IMR-90 (cell line): ENCODE data around the gene PLA2G4F. TPM values are rescaled to one million over a fixed set of nuclear protein-coding genes. Genes with fewer than 3 reads are reported as not detected.
A peak's percentile ranks its signal among the peaks of the same experiment; 100 is the strongest.

Experiments used
- ATAC-seq: fragments of 200-7000 bp; cut with Tn5 transposase; 2 replicates; pipeline ENCODE4 v1.9.1; 2020; ENCODE audit warnings: low read depth, mild to moderate bottlenecking, moderate library complexity
- BruUV-seq: library from RNA; stranded (reverse); fragments of 400-500 nt; replicated peaks from 2 replicates; lab custom pipeline; 2021; lab: Mats Ljungman, UMichigan
- CTCF ChIA-PET: fragments of 300-600 bp; formaldehyde crosslinking; extraction: SDS; loops from one replicate; lab custom pipeline; 2021; ENCODE audit warnings: antibody characterized with exemption; lab: Yijun Ruan, JAX
- POLR2A ChIA-PET: fragments of 300-600 bp; sonication (Branson Sonifier 250); formaldehyde crosslinking; loops from one replicate; lab custom pipeline; 2022; ENCODE audit warnings: antibody characterized with exemption; ENCODE audit not compliant: unreplicated experiment; lab: Charles Lee
- DNase-seq: peaks from one replicate; pipeline ENCODE4 v3.0.0; 2013
- H2AFZ ChIP-seq: replicated peaks from 2 replicates; pipeline ENCODE3; 2013; ENCODE audit warnings: low read length, mild to moderate bottlenecking; ENCODE audit not compliant: poor library complexity
- H2AK5ac ChIP-seq: 2 replicates; pipeline ENCODE4 v1.6.1; 2013; ENCODE audit warnings: low read depth, low read length, inconsistent platforms
- H2AK9ac ChIP-seq: replicated peaks from 2 replicates; pipeline ENCODE3; 2013; ENCODE audit warnings: mild to moderate bottlenecking, low read depth, low read length, moderate library complexity; ENCODE audit not compliant: poor library complexity
- H2BK120ac ChIP-seq: 2 replicates; pipeline ENCODE4 v1.6.1; 2013; ENCODE audit warnings: low read depth, low read length, inconsistent platforms
- H2BK15ac ChIP-seq: 3 replicates; pipeline ENCODE4 v1.6.1; 2013; ENCODE audit warnings: low read depth, low read length, inconsistent platforms
- H2BK20ac ChIP-seq: 2 replicates; pipeline ENCODE4 v1.6.1; 2013; ENCODE audit warnings: low read depth, mild to moderate bottlenecking, inconsistent platforms, low read length, moderate library complexity
- H2BK5ac ChIP-seq: 2 replicates; pipeline ENCODE4 v1.6.1; 2013; ENCODE audit warnings: mild to moderate bottlenecking, low read depth, low read length, inconsistent platforms; ENCODE audit not compliant: poor library complexity, severe bottlenecking
- H3K14ac ChIP-seq: replicated peaks from 2 replicates; pipeline ENCODE4 v1.6.1; 2013; ENCODE audit warnings: low read depth, low read length, inconsistent platforms
- H3K18ac ChIP-seq: 2 replicates; pipeline ENCODE4 v1.6.1; 2013; ENCODE audit warnings: low read depth, low read length, control low read depth
- H3K23ac ChIP-seq: 2 replicates; pipeline ENCODE4 v1.6.1; 2013; ENCODE audit warnings: low read depth, low read length, inconsistent platforms
- H3K27ac ChIP-seq: 2 replicates; pipeline ENCODE4 v1.5.1; 2013; ENCODE audit warnings: mild to moderate bottlenecking, control low read depth, low read length; ENCODE audit not compliant: insufficient read depth
- H3K27me3 ChIP-seq: 2 replicates; pipeline ENCODE4 v1.6.1; 2013; ENCODE audit warnings: low read length; ENCODE audit not compliant: control insufficient read depth, insufficient read depth
- H3K36me3 ChIP-seq: 2 replicates; pipeline ENCODE4 v1.6.1; 2013; ENCODE audit warnings: low read length, mixed read lengths; ENCODE audit not compliant: control insufficient read depth, insufficient read depth
- H3K4ac ChIP-seq: 2 replicates; pipeline ENCODE4 v1.6.1; 2013; ENCODE audit warnings: low read depth, low read length, inconsistent platforms
- H3K4me1 ChIP-seq: 2 replicates; pipeline ENCODE4 v1.6.1; 2013; ENCODE audit warnings: low read length, mixed read lengths; ENCODE audit not compliant: control insufficient read depth, insufficient read depth
- H3K4me2 ChIP-seq: 2 replicates; pipeline ENCODE4 v1.6.1; 2013; ENCODE audit warnings: low read depth, mild to moderate bottlenecking, control low read depth, low read length, moderate library complexity
- H3K4me3 ChIP-seq: 2 replicates; pipeline ENCODE4 v1.5.1; 2013; ENCODE audit warnings: low read depth, mild to moderate bottlenecking, control low read depth, low read length, moderate library complexity; ENCODE audit not compliant: insufficient read depth
- H3K56ac ChIP-seq: 2 replicates; pipeline ENCODE4 v1.6.1; 2013; ENCODE audit warnings: low read length, inconsistent platforms; ENCODE audit not compliant: insufficient read depth; ENCODE audit errors: extremely low read depth
- H3K79me1 ChIP-seq, 2 experiments: 2 replicates each; pipeline ENCODE4 v1.6.1; 2013; ENCODE audit warnings: low read length in 2 of 2, inconsistent platforms in 1 of 2, low read depth in 1 of 2
- H3K9ac ChIP-seq: 2 replicates; pipeline ENCODE4 v1.6.1; 2013; ENCODE audit warnings: low read depth, low read length, control low read depth
- H3K9me1 ChIP-seq: 2 replicates; pipeline ENCODE4 v1.6.1; 2013; ENCODE audit warnings: low read length, inconsistent platforms; ENCODE audit not compliant: insufficient read depth
- H3K9me3 ChIP-seq: 2 replicates; pipeline ENCODE4 v1.6.1; 2013; ENCODE audit warnings: low read length; ENCODE audit not compliant: control insufficient read depth, insufficient read depth
- H4K20me1 ChIP-seq: 2 replicates; pipeline ENCODE4 v1.6.1; 2013; ENCODE audit warnings: low read length, inconsistent platforms; ENCODE audit not compliant: insufficient read depth
- H4K5ac ChIP-seq: 2 replicates; pipeline ENCODE4 v1.6.1; 2013; ENCODE audit warnings: mild to moderate bottlenecking, low read depth, low read length, control low read depth
- H4K8ac ChIP-seq, 2 experiments: 2 replicates each; pipeline ENCODE4 v1.6.1; 2013; ENCODE audit warnings: low read depth in 2 of 2, low read length in 2 of 2, control low read depth in 1 of 2, inconsistent platforms in 1 of 2
- H4K91ac ChIP-seq: 2 replicates; pipeline ENCODE4 v1.6.1; 2013; ENCODE audit warnings: low read depth, low read length, inconsistent platforms; ENCODE audit not compliant: insufficient read depth
- BHLHE40 ChIP-seq: fragments of 150-350 bp; IDR thresholded peaks from 2 replicates; pipeline ENCODE4 v1.6.1; 2016; ENCODE audit warnings: mild to moderate bottlenecking, low read depth, low read length
- CHD1 ChIP-seq: IDR thresholded peaks from 2 replicates; pipeline ENCODE4 v1.6.1; 2012; ENCODE audit warnings: low read depth, low read length, improper control_type of control experiment
- CTCF ChIP-seq: conservative IDR thresholded peaks from 2 replicates; pipeline ENCODE4 v1.5.1; 2012; ENCODE audit warnings: mild to moderate bottlenecking, low read depth, low read length, improper control_type of control experiment
- ELK1 ChIP-seq: fragments of 150-350 bp; IDR thresholded peaks from 2 replicates; pipeline ENCODE4 v1.6.1; 2016; ENCODE audit warnings: low read depth, mild to moderate bottlenecking, low read length, moderate library complexity, borderline replicate concordance
- FOS ChIP-seq: fragments of 150-350 bp; IDR thresholded peaks from 2 replicates; pipeline ENCODE4 v1.6.1; 2016; ENCODE audit warnings: low read depth, low read length
- MAZ ChIP-seq: IDR thresholded peaks from 2 replicates; pipeline ENCODE4 v1.6.1; 2012; ENCODE audit warnings: low read depth, mild to moderate bottlenecking, low read length, improper control_type of control experiment, moderate library complexity, borderline replicate concordance
- NFE2L2 ChIP-seq: fragments of 150-350 bp; IDR thresholded peaks from 2 replicates; pipeline ENCODE4 v1.6.1; 2016; ENCODE audit warnings: low read depth, mild to moderate bottlenecking, low read length
- RCOR1 ChIP-seq: IDR thresholded peaks from 2 replicates; pipeline ENCODE4 v1.6.1; 2012; ENCODE audit warnings: mild to moderate bottlenecking, low read length, improper control_type of control experiment; ENCODE audit not compliant: insufficient replicate concordance
- RFX5 ChIP-seq: IDR thresholded peaks from 2 replicates; pipeline ENCODE4 v1.8.0; 2012; ENCODE audit warnings: low read depth, mild to moderate bottlenecking, low read length, moderate library complexity
- WGBS, 2 experiments: methylation state at CpG; one replicate each; pipeline versions ENCODE4 v1.1.5 to v1.1.7; 2013; ENCODE audit warnings: missing lambda C conversion rate in 2 of 2; ENCODE audit not compliant: insufficient read length in 1 of 2; ENCODE audit errors: extremely low coverage in 2 of 2; 5-methylcytosine and 5-hydroxymethylcytosine counted together
- dilution Hi-C: fragments of 300-500 bp; cut with HindIII; formaldehyde crosslinking; loops from one replicate; pipeline ENCODE4 v1.14.3; 2018; ENCODE audit warnings: low sequenced_read_pairs; ENCODE audit not compliant: unreplicated experiment
- in situ Hi-C: fragments of 300-500 bp; cut with MboI; formaldehyde crosslinking; loops from 3 replicates; pipeline ENCODE4 v1.14.3; 2019; ENCODE audit warnings: low sequenced_read_pairs, inconsistent platforms, mixed read lengths
- intact Hi-C: fragments of 100-400 bp; cut with micrococcal nuclease; formaldehyde crosslinking; loops from 2 replicates; pipeline ENCODE4 v1.10.0; 2022
- polyA plus RNA-seq, 3 experiments: library from polyadenylated mRNA; depleted of rRNA; stranded (reverse); fragments of >200 nt; gene quantifications; 2 replicates each; pipeline ENCODE4 v1.2.3, GENCODE V29; 2012; ENCODE audit warnings: low replicate concordance in 1 of 3
- total RNA-seq: library from RNA; depleted of rRNA; stranded (reverse); fragments of >200 nt; gene quantifications from 2 replicates; pipeline ENCODE4 v1.2.3, GENCODE V29; 2012
- TF ChIP-seq, protein P1 (sequence below): fragments of 150-350 bp; IDR thresholded peaks from 2 replicates; pipeline ENCODE4 v1.6.1; 2017; ENCODE audit warnings: mild to moderate bottlenecking, antibody characterized with exemption, low read length, low read depth

Gene PLA2G4F
- total and polyA plus RNA-seq, 2 of the 4 experiments (the other 2 are of a cell fraction) = not detected

DNA sequence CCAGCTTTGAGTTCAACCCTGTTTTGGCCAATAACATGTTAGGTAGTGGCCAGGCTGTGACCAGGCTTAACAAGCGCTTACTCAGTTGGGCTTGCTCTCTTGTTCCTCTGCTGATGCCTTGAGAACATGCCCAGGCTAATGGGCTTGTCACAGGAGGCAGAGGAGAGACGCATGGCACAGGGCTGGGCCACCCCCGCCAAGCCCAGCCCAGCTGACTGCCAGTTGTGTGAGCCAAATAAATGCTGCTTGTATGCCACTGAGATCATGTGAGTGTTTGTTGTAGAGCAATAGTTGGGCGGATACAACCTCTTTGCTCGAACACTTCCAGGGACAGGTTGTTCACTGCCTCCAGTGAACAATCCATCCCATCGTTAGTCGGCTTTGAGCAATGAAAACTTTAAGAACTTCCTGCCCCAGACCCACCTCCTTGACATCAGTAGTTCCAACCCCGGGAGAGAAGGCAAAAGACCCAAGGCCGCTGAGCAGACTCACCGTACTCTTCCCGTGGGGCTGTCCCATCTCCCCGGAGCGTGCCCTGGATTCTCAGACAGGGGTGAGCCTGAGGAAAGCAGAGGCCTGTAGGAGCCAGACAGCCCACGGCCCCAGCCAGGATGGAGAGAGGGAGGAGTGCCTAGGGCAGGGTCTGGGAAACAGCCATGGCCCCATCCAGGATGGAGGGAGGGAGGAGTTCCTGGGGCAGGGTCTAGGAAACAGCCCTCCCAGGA lies 4.1 kb downstream of the PLA2G4F start:
- H3K9ac ChIP-seq = no peak overlapping the region
- no peak overlapping the region for H3K56ac ChIP-seq
- in situ Hi-C loops = no loop called here
- dilution Hi-C loops = no loop called here
- no peak overlapping the region for H3K4ac ChIP-seq
- no peak overlapping the region for H4K91ac ChIP-seq
- no peak overlapping the region for H2AK9ac ChIP-seq
- whole genome bisulfite sequencing, 2 experiments = 84% methylated on average over 12 of the region's 14 CpGs; no CpG with 5 or more reads in 1 of the 2 experiments
- H3K23ac ChIP-seq = no peak overlapping the region
- no peak for TF ChIP-seq MAZ
- no peak for TF ChIP-seq CTCF
- TF ChIP-seq, protein P1, sequence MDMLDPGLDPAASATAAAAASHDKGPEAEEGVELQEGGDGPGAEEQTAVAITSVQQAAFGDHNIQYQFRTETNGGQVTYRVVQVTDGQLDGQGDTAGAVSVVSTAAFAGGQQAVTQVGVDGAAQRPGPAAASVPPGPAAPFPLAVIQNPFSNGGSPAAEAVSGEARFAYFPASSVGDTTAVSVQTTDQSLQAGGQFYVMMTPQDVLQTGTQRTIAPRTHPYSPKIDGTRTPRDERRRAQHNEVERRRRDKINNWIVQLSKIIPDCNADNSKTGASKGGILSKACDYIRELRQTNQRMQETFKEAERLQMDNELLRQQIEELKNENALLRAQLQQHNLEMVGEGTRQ = no peak
- no peak for TF ChIP-seq NFE2L2
- no peak for TF ChIP-seq RCOR1
- TF ChIP-seq BHLHE40 = no peak
- TF ChIP-seq ELK1 = no peak
- TF ChIP-seq CHD1 = no peak
- no peak for TF ChIP-seq FOS
- TF ChIP-seq RFX5 = no peak
- no peak overlapping the region for H4K8ac ChIP-seq
- no peaks in the 10 kb centered on the region for H3K79me1 ChIP-seq
- H2BK120ac ChIP-seq = no peak overlapping the region
- no peak overlapping the region for H2BK15ac ChIP-seq
- peak; percentile 45 for ATAC-seq
- no peaks in the 10 kb centered on the region for H3K36me3 ChIP-seq
- no peak overlapping the region for H3K14ac ChIP-seq
- no peaks in the 10 kb centered on the region for H4K20me1 ChIP-seq
- no peak overlapping the region for H3K4me2 ChIP-seq
- H4K5ac ChIP-seq = no peak overlapping the region
- H3K27me3 ChIP-seq = peaks cover 4% of the 10 kb centered on the region
- BruUV-seq = no TSS peak
- H2BK20ac ChIP-seq = no peak overlapping the region
- no peak overlapping the region for H3K4me3 ChIP-seq
- H3K9me3 ChIP-seq = no peaks in the 10 kb centered on the region
- ChIA-PET POLR2A (no interaction called here), CTCF (no interaction called here)
- DNase-seq = no peak
- 0 out of 2 replicates have a peak, but pooled peaks cover 5% of the 10 kb centered on the region for H3K9me1 ChIP-seq
- intact Hi-C loops = no loop called here
- no peaks in the 10 kb centered on the region for H3K4me1 ChIP-seq
- H2AFZ ChIP-seq = no peak overlapping the region
- H2AK5ac ChIP-seq = no peak overlapping the region
- H2BK5ac ChIP-seq = no peak overlapping the region
- H3K18ac ChIP-seq = no peak overlapping the region
- no peak overlapping the region for H3K27ac ChIP-seq
